Neuronal stem cell (in vitro differentiated cells): ENCODE measurements around the gene ATP8A1.

ENCODE experiments used
- DNase-seq: peaks from one replicate; pipeline ENCODE4 v3.0.0-alpha.2; 2013; ENCODE audit warnings: low spot score
- H2AFZ ChIP-seq: one replicate; pipeline ENCODE4 v1.6.1; 2013; ENCODE audit warnings: mild to moderate bottlenecking, low read length, inconsistent platforms
- H2AK5ac ChIP-seq: 2 replicates; pipeline ENCODE4 v1.6.1; 2013; ENCODE audit warnings: low read depth, mild to moderate bottlenecking, inconsistent platforms, low read length, moderate library complexity, mixed read lengths
- H2BK120ac ChIP-seq: 2 replicates; pipeline ENCODE4 v1.6.1; 2013; ENCODE audit warnings: low read depth, mild to moderate bottlenecking, inconsistent platforms, low read length, moderate library complexity, mixed read lengths
- H2BK12ac ChIP-seq: one replicate; pipeline ENCODE4 v1.6.1; 2013; ENCODE audit warnings: low read length, inconsistent platforms
- H2BK15ac ChIP-seq: 2 replicates; pipeline ENCODE4 v1.6.1; 2013; ENCODE audit warnings: mild to moderate bottlenecking, low read length, inconsistent platforms, mixed read lengths
- H2BK5ac ChIP-seq: one replicate; pipeline ENCODE4 v1.6.1; 2013; ENCODE audit warnings: inconsistent platforms, mild to moderate bottlenecking, low read length, moderate library complexity
- H3K14ac ChIP-seq: one replicate; pipeline ENCODE4 v1.6.1; 2013; ENCODE audit warnings: low read length, inconsistent platforms
- H3K18ac ChIP-seq: 2 replicates; pipeline ENCODE4 v1.6.1; 2013; ENCODE audit warnings: low read length, inconsistent platforms
- H3K23ac ChIP-seq: 2 replicates; pipeline ENCODE4 v1.6.1; 2013; ENCODE audit warnings: low read depth, mild to moderate bottlenecking, mixed read lengths, low read length, inconsistent platforms; ENCODE audit not compliant: poor library complexity
- H3K27ac ChIP-seq: replicated peaks from 3 replicates; pipeline ENCODE4 v1.5.1; 2013; ENCODE audit warnings: low read length, inconsistent platforms
- H3K27me3 ChIP-seq, 3 experiments: 2 replicates each; pipeline ENCODE4 v1.6.1; 2013; ENCODE audit warnings: low read length in 3 of 3, mild to moderate bottlenecking in 2 of 3, inconsistent platforms in 1 of 3, low read depth in 1 of 3, mixed read lengths in 1 of 3, moderate library complexity in 1 of 3; ENCODE audit not compliant: control insufficient read depth in 3 of 3, insufficient read depth in 3 of 3
- H3K36me3 ChIP-seq, 2 donors: replicated peaks in 1 of 2; 2 replicates each; pipeline ENCODE4 v1.6.1; 2013; ENCODE audit warnings: low read length in 2 of 2; ENCODE audit not compliant: control insufficient read depth in 2 of 2, insufficient read depth in 2 of 2
- H3K4ac ChIP-seq: 2 replicates; pipeline ENCODE4 v1.6.1; 2013; ENCODE audit warnings: inconsistent platforms, mild to moderate bottlenecking, low read length, moderate library complexity
- H3K4me1 ChIP-seq, 2 donors: 1 replicate in 1 of 2; 2 replicates in 1 of 2; pipeline ENCODE4 v1.6.1; 2013; ENCODE audit warnings: low read length in 2 of 2, low read depth in 1 of 2; ENCODE audit not compliant: control insufficient read depth in 2 of 2, insufficient read depth in 1 of 2
- H3K4me2 ChIP-seq: one replicate; pipeline ENCODE4 v1.6.1; 2013; ENCODE audit warnings: mild to moderate bottlenecking, low read length, inconsistent platforms; ENCODE audit not compliant: insufficient read depth, poor library complexity, severe bottlenecking
- H3K4me3 ChIP-seq, 2 donors: 2 replicates each; pipeline ENCODE4 v1.5.1; 2013; ENCODE audit warnings: low read length in 2 of 2, mild to moderate bottlenecking in 2 of 2, inconsistent platforms in 1 of 2, moderate library complexity in 1 of 2
- H3K79me1 ChIP-seq: one replicate; pipeline ENCODE4 v1.6.1; 2013; ENCODE audit warnings: low read depth, mild to moderate bottlenecking, inconsistent platforms, low read length, moderate library complexity
- H3K9ac ChIP-seq: one replicate; pipeline ENCODE4 v1.6.1; 2013; ENCODE audit warnings: mild to moderate bottlenecking, low read depth, low read length, inconsistent platforms; ENCODE audit not compliant: poor library complexity
- H3K9me3 ChIP-seq, 2 donors: replicated peaks in 1 of 2; 2 replicates each; pipeline versions ENCODE3 to v1.6.1; 2013; ENCODE audit warnings: low read length in 2 of 2, mild to moderate bottlenecking in 2 of 2, inconsistent platforms in 1 of 2, low read depth in 1 of 2, mixed read lengths in 1 of 2, moderate library complexity in 1 of 2; ENCODE audit not compliant: control insufficient read depth in 2 of 2, insufficient read depth in 1 of 2
- H4K8ac ChIP-seq: one replicate; pipeline ENCODE4 v1.6.1; 2013; ENCODE audit warnings: low read depth, mild to moderate bottlenecking, inconsistent platforms, low read length, moderate library complexity
- H4K91ac ChIP-seq: one replicate; pipeline ENCODE4 v1.6.1; 2013; ENCODE audit warnings: low read length, low read depth, mild to moderate bottlenecking, inconsistent platforms; ENCODE audit not compliant: poor library complexity
- WGBS, 2 donors: extraction: QIAGEN DNeasy Blood & Tissue Kit; methylation state at CpG; one replicate each; pipeline ENCODE4 v1.1.7; 2013; ENCODE audit warnings: missing lambda C conversion rate in 2 of 2, mixed read lengths in 1 of 2; ENCODE audit not compliant: insufficient read length in 2 of 2, insufficient replicate concordance in 1 of 2; ENCODE audit errors: extremely low coverage in 2 of 2; 5-methylcytosine and 5-hydroxymethylcytosine counted together

ATP8A1 gene

GRCh38 chr4:42637867-42638266, 19.0 kb downstream of the ATP8A1 start:
- no peak for DNase-seq
- no peak overlapping the region for H3K27ac ChIP-seq
- no peak overlapping the region for H3K4ac ChIP-seq
- H3K4me3 ChIP-seq: no peak overlapping the region
- H3K18ac ChIP-seq: no peak overlapping the region
- no peak overlapping the region for H2BK5ac ChIP-seq
- H3K14ac ChIP-seq: no peak overlapping the region
- no peak overlapping the region for H4K8ac ChIP-seq
- peaks cover 0 to 1% of the 10 kb centered on the region in 2 donors for H3K9me3 ChIP-seq
- no peak overlapping the region for H3K23ac ChIP-seq
- H3K4me2 ChIP-seq: no peak overlapping the region
- H4K91ac ChIP-seq: no peak overlapping the region
- peaks cover 0 to 14% of the 10 kb centered on the region in 2 donors for H3K4me1 ChIP-seq
- H2BK15ac ChIP-seq: no peak overlapping the region
- no peak overlapping the region for H3K9ac ChIP-seq
- H2AK5ac ChIP-seq: no peak overlapping the region
- H3K27me3 ChIP-seq: no peaks in the 10 kb centered on the region
- no peaks in the 10 kb centered on the region for H3K36me3 ChIP-seq
- no peak overlapping the region for H2BK12ac ChIP-seq
- no peak overlapping the region for H2AFZ ChIP-seq
- H3K79me1 ChIP-seq: no peaks in the 10 kb centered on the region
- no peak overlapping the region for H2BK120ac ChIP-seq

- Histone ChIP-seq H2BK5ac (no peak overlapping the region), H3K4me1 (peaks cover 0 to 13% of the 10 kb centered on the region in 2 donors), H2AK5ac (no peak overlapping the region), H3K9ac (no peak overlapping the region), H4K91ac (no peak overlapping the region), H3K23ac (no peak overlapping the region), H3K36me3 (no peaks in the 10 kb centered on the region), H3K27me3 (no peaks in the 10 kb centered on the region), H3K4me2 (no peak overlapping the region), H3K14ac (no peak overlapping the region), H2AFZ (no peak overlapping the region), H3K9me3 (peaks cover 0 to 1% of the 10 kb centered on the region in 2 donors), H3K79me1 (no peaks in the 10 kb centered on the region), H4K8ac (no peak overlapping the region), H2BK12ac (no peak overlapping the region), H2BK15ac (no peak overlapping the region), H3K4ac (no peak overlapping the region), H3K18ac (no peak overlapping the region), H2BK120ac (no peak overlapping the region), H3K4me3 (no peak overlapping the region), H3K27ac (no peak overlapping the region)
- DNase-seq: no peak
- no CpG with 5 or more reads among the region's 3 CpGs for WGBS, 2 donors
Measured at GRCh38 chr4:42637104-42637503, 19.8 kb downstream of the ATP8A1 start.

- Histone ChIP-seq H3K18ac (no peak overlapping the region), H3K27me3 (no peaks in the 10 kb centered on the region), H2BK12ac (peak overlapping the region; percentile 24), H2BK15ac (no peak overlapping the region), H2AFZ (no peak overlapping the region), H2BK120ac (no peak overlapping the region), H3K4me3 (no peak overlapping the region), H3K27ac (peak overlapping the region; percentile 53), H3K4me2 (no peak overlapping the region), H2BK5ac (no peak overlapping the region), H3K79me1 (no peaks in the 10 kb centered on the region), H3K4me1 (peaks cover 0 to 10% of the 10 kb centered on the region in 2 donors), H3K14ac (no peak overlapping the region), H4K8ac (no peak overlapping the region), H3K4ac (no peak overlapping the region), H3K9me3 (peaks cover 0 to 1% of the 10 kb centered on the region in 2 donors), H3K23ac (no peak overlapping the region), H3K36me3 (no peaks in the 10 kb centered on the region), H2AK5ac (no peak overlapping the region), H3K9ac (no peak overlapping the region), H4K91ac (no peak overlapping the region)
- no CpG with 5 or more reads among the region's 3 CpGs for WGBS, 2 donors
- no peak for DNase-seq
Measured at GRCh38 chr4:42636645-42636949, 20.3 kb downstream of the ATP8A1 start.

- Histone ChIP-seq H3K14ac (no peak overlapping the region), H3K9me3 (no peaks in the 10 kb centered on the region), H3K27me3 (no peaks in the 10 kb centered on the region), H4K8ac (no peak overlapping the region), H3K4me2 (no peak overlapping the region), H3K18ac (no peak overlapping the region), H3K4me1 (peaks cover 0 to 6% of the 10 kb centered on the region in 2 donors), H4K91ac (no peak overlapping the region), H3K9ac (no peak overlapping the region), H3K4ac (no peak overlapping the region), H3K27ac (no peak overlapping the region), H2BK5ac (no peak overlapping the region), H3K36me3 (no peaks in the 10 kb centered on the region), H3K79me1 (no peaks in the 10 kb centered on the region), H2AK5ac (no peak overlapping the region), H2BK15ac (no peak overlapping the region), H3K4me3 (no peak overlapping the region), H2AFZ (no peak overlapping the region), H2BK120ac (no peak overlapping the region), H2BK12ac (no peak overlapping the region), H3K23ac (no peak overlapping the region)
- WGBS, 2 donors: no CpG with 5 or more reads among the region's 5 CpGs
- DNase-seq: no peak
Measured at GRCh38 chr4:42633605-42634388, 23.1 kb downstream of the ATP8A1 start.
